T-cell (primary cell): ENCODE data around the gene DCP1A. TPM values are rescaled to one million over a fixed set of nuclear protein-coding genes. Genes with fewer than 3 reads are reported as not detected.
A peak's percentile ranks its signal among the peaks of the same experiment; 100 is the strongest.

Source experiments
- ATAC-seq, 4 experiments: fragments of 200-7000 bp in 3 of 4; fragments of 150-1000 bp in 1 of 4; cut with Tn5 transposase; replicated peaks in 1 of 4; 1 replicate in 3 of 4; 2 replicates in 1 of 4; pipeline ENCODE4 v1.10.0; 2021; ENCODE audit warnings: moderate library complexity in 3 of 4, mild to moderate bottlenecking in 2 of 4, moderate number of reproducible peaks in 1 of 4
- CTCF ChIA-PET, 2 donors: fragments of 300-600 bp; sonication (Branson Sonifier 250); formaldehyde crosslinking; loops; one replicate each; lab custom pipeline; 2022; ENCODE audit warnings: antibody characterized with exemption in 2 of 2; lab: Charles Lee
- POLR2A ChIA-PET, 2 donors: fragments of 300-600 bp; sonication (Branson Sonifier 250); formaldehyde crosslinking; loops; one replicate each; lab custom pipeline; 2022; ENCODE audit warnings: antibody characterized with exemption in 2 of 2; lab: Charles Lee
- DNase-seq, 35 experiments: peaks; one replicate each; pipeline versions ENCODE4 v3.0.0 to v3.0.0-alpha.2; 2013 to 2023
- H3K27ac ChIP-seq: one replicate; pipeline ENCODE4 v1.5.1; 2013; ENCODE audit warnings: low read length
- H3K27me3 ChIP-seq, 2 experiments: replicated peaks in 1 of 2; 1 replicate in 1 of 2; 2 replicates in 1 of 2; pipeline versions ENCODE4 v1.6.1 to v1.7.0; 2013; ENCODE audit warnings: low read length in 1 of 2, mixed read lengths in 1 of 2; ENCODE audit not compliant: control insufficient read depth in 2 of 2, insufficient read depth in 2 of 2; ENCODE audit errors: extremely low read depth in 1 of 2
- H3K36me3 ChIP-seq, 2 donors: 1 replicate in 1 of 2; 2 replicates in 1 of 2; pipeline versions ENCODE4 v1.6.1 to v1.7.0; 2013; ENCODE audit warnings: low read length in 1 of 2; ENCODE audit not compliant: control insufficient read depth in 2 of 2, insufficient read depth in 1 of 2; ENCODE audit errors: extremely low read depth in 1 of 2
- H3K4me1 ChIP-seq, 2 experiments: 1 replicate in 1 of 2; 2 replicates in 1 of 2; pipeline versions ENCODE4 v1.6.1 to v1.7.0; 2013; ENCODE audit warnings: low read length in 2 of 2, mixed read lengths in 1 of 2; ENCODE audit not compliant: insufficient read depth in 2 of 2, control insufficient read depth in 1 of 2; ENCODE audit errors: extremely low read depth in 1 of 2
- H3K4me3 ChIP-seq, 2 donors: 1 replicate in 1 of 2; 2 replicates in 1 of 2; pipeline versions ENCODE4 v1.5.1 to v1.7.0; 2013; ENCODE audit warnings: mild to moderate bottlenecking in 2 of 2, low read length in 1 of 2, moderate library complexity in 1 of 2; ENCODE audit not compliant: control insufficient read depth in 1 of 2; ENCODE audit errors: extremely low read depth in 1 of 2
- H3K9me3 ChIP-seq: 2 replicates; pipeline ENCODE4 v1.7.0; 2013
- H3K27ac Mint-ChIP-seq, 2 donors: one replicate each; pipeline ENCODE4 v1.8.0; 2020 to 2021; ENCODE audit warnings: mild to moderate bottlenecking in 2 of 2, mixed read lengths in 2 of 2
- H3K27me3 Mint-ChIP-seq, 2 donors: one replicate each; pipeline ENCODE4 v1.8.0; 2021 to 2022; ENCODE audit warnings: mixed read lengths in 2 of 2
- H3K36me3 Mint-ChIP-seq: one replicate; pipeline ENCODE4 v1.8.0; 2021; ENCODE audit warnings: mixed read lengths
- H3K4me1 Mint-ChIP-seq, 3 donors: one replicate each; pipeline ENCODE4 v1.8.0; 2020 to 2022; ENCODE audit warnings: mixed read lengths in 3 of 3, mild to moderate bottlenecking in 1 of 3
- H3K4me3 Mint-ChIP-seq, 3 donors: one replicate each; pipeline ENCODE4 v1.8.0; 2020 to 2022; ENCODE audit warnings: mild to moderate bottlenecking in 3 of 3, mixed read lengths in 3 of 3, moderate library complexity in 3 of 3
- H3K9me3 Mint-ChIP-seq, 3 donors: one replicate each; pipeline ENCODE4 v1.8.0; 2020 to 2022; ENCODE audit warnings: mixed read lengths in 3 of 3
- WGBS: methylation state at CpG from one replicate; pipeline ENCODE4 v1.1.5; 2013; ENCODE audit warnings: missing lambda C conversion rate; ENCODE audit not compliant: insufficient coverage; 5-methylcytosine and 5-hydroxymethylcytosine counted together
- total RNA-seq, 35 experiments: library from RNA in 6 of 35; stranded (reverse) in 6 of 35; fragments of 120-200 nt in 1 of 35; gene quantifications; one replicate each; pipeline versions ENCODE4 v1.2.1 to v1.2.4 and lab custom pipeline; 2013 to 2026

Gene DCP1A
- total RNA-seq: 10 to 100 TPM; 32.2 to 44.2 (median 39.7) TPM
- 28.7 TPM for total RNA-seq (2013)
- total RNA-seq (lab: John Stamatoyannopoulos, UW): 58.8 to 128 (median 94.6) reads per million in 29 experiments

- Mint-ChIP-seq H3K9me3 (no peaks in the 10 kb centered on the region), H3K27me3 (no peaks in the 10 kb centered on the region), H3K4me3 (peak within 1 kb of the TSS; percentile 97 to 99 (median 98)), H3K36me3 (peaks cover 13% of the 10 kb centered on the region), H3K4me1 (peaks cover 39 to 46% (median 44%) of the 10 kb centered on the region in 3 donors), H3K27ac (peak within 1 kb of the TSS; percentile 99)
- DNase-seq (peak; percentile 92 to 98 (median 94)), ATAC-seq (peak; percentile 96 to 97 (median 96))
- Histone ChIP-seq H3K4me1 (peaks cover 14 to 16% of the 10 kb centered on the region in 2 experiments), H3K9me3 (no peaks in the 10 kb centered on the region), H3K36me3 (peaks cover 0 to 17% of the 10 kb centered on the region in 2 donors), H3K27me3 (no peaks in the 10 kb centered on the region), H3K27ac (peak within 1 kb of the TSS; percentile 94), H3K4me3 (peak within 1 kb of the TSS; percentile 96 to 98)
- ChIA-PET CTCF (interaction anchor here (0.5 to 1.3 kb wide), 3 partner anchors 8 to 26 kb away, joined by 4 to 5 read pairs (median 4); no protein-coding TSS in a partner anchor), POLR2A (interaction anchor here in 1 of 2 donors (0.5 kb wide), 1 partner anchor 83 kb away, joined by 3 read pairs; no protein-coding TSS in a partner anchor)
- WGBS: 0% methylated on average over 50 of the region's 61 CpGs
Measured at GRCh38 chr3:53347261-53348064, at the start of gene DCP1A. Gene DCP1A, minus strand, starts transcription at chr3:53347543. Its CDS starts 26 bp downstream, at chr3:53347517.

GRCh38 chr3:53384465-53385423 is 37.4 kb upstream of the DCP1A start:
- Histone ChIP-seq H3K27me3 (peaks cover 0 to 13% of the 10 kb centered on the region in 2 experiments), H3K4me3 (no peak overlapping the region), H3K9me3 (no peaks in the 10 kb centered on the region), H3K27ac (no peak overlapping the region), H3K36me3 (no peaks in the 10 kb centered on the region), H3K4me1 (no peaks in the 10 kb centered on the region)
- WGBS: 88% methylated on average over 4 of the region's 6 CpGs
- ChIA-PET POLR2A (no interaction called here), CTCF (no interaction called here)
- H3K36me3 Mint-ChIP-seq: no peaks in the 10 kb centered on the region
- H3K9me3 Mint-ChIP-seq: no peaks in the 10 kb centered on the region
- peaks cover 26 to 30% of the 10 kb centered on the region in 2 donors for H3K27me3 Mint-ChIP-seq
- H3K4me3 Mint-ChIP-seq: no peak overlapping the region
- no peaks in the 10 kb centered on the region for H3K4me1 Mint-ChIP-seq
- H3K27ac Mint-ChIP-seq: no peak overlapping the region
- ATAC-seq (no peak), DNase-seq (no peak)

- H3K27ac Mint-ChIP-seq: no peak overlapping the region
- Histone ChIP-seq H3K27me3 (peaks cover 0 to 16% of the 10 kb centered on the region in 2 experiments), H3K27ac (no peak overlapping the region), H3K36me3 (no peaks in the 10 kb centered on the region), H3K4me3 (no peak overlapping the region), H3K4me1 (no peaks in the 10 kb centered on the region), H3K9me3 (no peaks in the 10 kb centered on the region)
- H3K36me3 Mint-ChIP-seq: no peaks in the 10 kb centered on the region
- ChIA-PET POLR2A (no interaction called here), CTCF (no interaction called here)
- H3K27me3 Mint-ChIP-seq: peaks cover 19 to 39% of the 10 kb centered on the region in 2 donors
- H3K9me3 Mint-ChIP-seq: no peaks in the 10 kb centered on the region
- DNase-seq (no peak), ATAC-seq (no peak)
- 80% methylated on average over 1 of the region's 4 CpGs for WGBS
- no peak overlapping the region for H3K4me3 Mint-ChIP-seq
- H3K4me1 Mint-ChIP-seq: no peaks in the 10 kb centered on the region
Measured at GRCh38 chr3:53382106-53382505, 34.8 kb upstream of the DCP1A start.

- Mint-ChIP-seq H3K9me3 (no peaks in the 10 kb centered on the region), H3K4me1 (no peaks in the 10 kb centered on the region), H3K36me3 (no peaks in the 10 kb centered on the region), H3K27me3 (peaks cover 13 to 26% of the 10 kb centered on the region in 2 donors), H3K27ac (no peak overlapping the region), H3K4me3 (no peak overlapping the region)
- Histone ChIP-seq H3K36me3 (no peaks in the 10 kb centered on the region), H3K4me1 (no peaks in the 10 kb centered on the region), H3K4me3 (no peak overlapping the region), H3K27ac (no peak overlapping the region), H3K27me3 (peaks cover 0 to 9% of the 10 kb centered on the region in 2 experiments), H3K9me3 (no peaks in the 10 kb centered on the region)
- ATAC-seq (no peak), DNase-seq (no peak)
- ChIA-PET CTCF (no interaction called here), POLR2A (interaction anchor here in 1 of 2 donors (0.6 kb wide), 1 partner anchor 444 kb away, joined by 6 read pairs; no protein-coding TSS in a partner anchor)
- WGBS: no CpG with 5 or more reads among the region's 1 CpG
Measured at GRCh38 chr3:53380306-53380705, 33.0 kb upstream of the DCP1A start.

GRCh38 chr3:53379898-53380297 is 32.6 kb upstream of the DCP1A start:
- WGBS: 71% methylated on average over 1 of the region's 1 CpG
- no peak overlapping the region for H3K27ac Mint-ChIP-seq
- no peaks in the 10 kb centered on the region for H3K36me3 Mint-ChIP-seq
- H3K4me3 Mint-ChIP-seq: no peak overlapping the region
- H3K27me3 Mint-ChIP-seq: peaks cover 13 to 25% of the 10 kb centered on the region in 2 donors
- no peaks in the 10 kb centered on the region for H3K4me1 Mint-ChIP-seq
- Histone ChIP-seq H3K27me3 (peaks cover 0 to 12% of the 10 kb centered on the region in 2 experiments), H3K4me3 (no peak overlapping the region), H3K4me1 (no peaks in the 10 kb centered on the region), H3K27ac (no peak overlapping the region), H3K36me3 (no peaks in the 10 kb centered on the region), H3K9me3 (no peaks in the 10 kb centered on the region)
- DNase-seq (no peak), ATAC-seq (no peak)
- no peaks in the 10 kb centered on the region for H3K9me3 Mint-ChIP-seq
- CTCF ChIA-PET: no interaction called here
- POLR2A ChIA-PET: no interaction called here

GRCh38 chr3:53377794-53378193 is 30.5 kb upstream of the DCP1A start:
- ATAC-seq (no peak), DNase-seq (no peak)
- Histone ChIP-seq H3K27me3 (peaks cover 0 to 16% of the 10 kb centered on the region in 2 experiments), H3K4me3 (no peak overlapping the region), H3K36me3 (no peaks in the 10 kb centered on the region), H3K27ac (no peak overlapping the region), H3K9me3 (no peaks in the 10 kb centered on the region), H3K4me1 (no peaks in the 10 kb centered on the region)
- Mint-ChIP-seq H3K4me1 (no peaks in the 10 kb centered on the region), H3K4me3 (no peak overlapping the region), H3K9me3 (no peaks in the 10 kb centered on the region), H3K36me3 (no peaks in the 10 kb centered on the region), H3K27me3 (peaks cover 17 to 31% of the 10 kb centered on the region in 2 donors), H3K27ac (no peak overlapping the region)
- ChIA-PET CTCF (no interaction called here), POLR2A (interaction anchor here in 1 of 2 donors (0.7 kb wide), 1 partner anchor 28 kb away, joined by 5 read pairs; no protein-coding TSS in a partner anchor)
- WGBS: 45% methylated on average over 3 of the region's 4 CpGs
